Stimulated activated CD4-positive, alpha-beta T cell treated with anti-CD3 and anti-CD28 coated beads, Interleukin-15, amount 100 ng/mL, for 24 hours (primary cell): Measurements from ENCODE around the gene CLN5.
A peak's percentile ranks its signal among the peaks of the same experiment; 100 is the strongest.
"Not testable (repeated sequence)": the region's sequence is repeated elsewhere in the genome, so short reads cannot be mapped to it uniquely, and the experiment has no call there.

Experiments used
- DNase-seq: peaks from one replicate; pipeline ENCODE4 v3.0.0-alpha.2; 2020

The CLN5 gene

DNA sequence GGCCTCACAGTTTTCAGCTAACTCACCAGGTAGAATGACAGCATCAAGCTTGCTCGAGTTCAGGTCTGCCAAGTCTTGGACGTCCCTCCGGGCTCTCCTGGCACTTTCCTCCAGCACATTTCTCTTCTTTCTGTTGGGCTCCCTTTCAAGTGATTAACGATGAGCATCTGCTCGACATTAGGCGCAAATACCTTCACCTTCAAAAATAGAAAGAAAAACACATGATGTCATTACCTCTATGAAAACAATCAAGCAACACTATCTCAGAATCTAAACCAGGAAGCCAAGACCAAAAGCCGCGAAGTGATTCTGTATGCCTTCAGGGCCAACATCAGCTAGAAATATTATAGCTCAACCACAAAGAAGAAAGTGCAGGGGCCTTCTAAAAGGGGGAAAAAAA, 15.4 kb upstream of the CLN5 start:
- no peak for DNase-seq

DNA sequence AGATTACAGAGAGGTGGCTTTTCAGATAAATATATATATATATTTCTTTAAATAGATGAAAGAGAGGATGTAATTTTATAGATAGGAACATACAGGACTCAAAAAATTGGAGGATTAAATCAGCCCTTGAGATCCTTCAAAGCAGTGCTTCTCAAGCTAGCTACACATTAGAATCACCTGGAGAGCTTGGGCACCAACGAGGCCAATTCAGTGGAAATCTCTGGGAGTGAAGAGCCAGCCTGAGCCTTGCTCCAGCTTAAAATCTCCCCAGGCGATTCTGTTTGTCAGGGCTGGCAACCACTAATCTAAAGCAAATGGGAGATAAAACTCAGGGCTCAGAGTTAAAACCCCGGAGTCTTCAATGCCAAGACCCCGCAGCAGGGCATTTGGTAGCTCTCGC, 15.0 kb upstream of the CLN5 start:
- DNase-seq = no peak

GRCh38 chr13:76980075-76980718, 11.7 kb upstream of the CLN5 start:
- peak; percentile 90 for DNase-seq

GRCh38 chr13:76982061-76982460, 9.8 kb upstream of the CLN5 start:
- DNase-seq = no peak

- DNase-seq = no peak
Measured at GRCh38 chr13:76983676-76984075, 8.2 kb upstream of the CLN5 start.

- DNase-seq = peak; percentile 78
Measured at GRCh38 chr13:76991432-76991795, 467 bp upstream of the CLN5 start.

- DNase-seq = peak; percentile 21
Measured at GRCh38 chr13:76992548-76993001, 694 bp downstream of the CLN5 start.

GRCh38 chr13:76993021-76993420, 1.1 kb downstream of the CLN5 start:
- DNase-seq = no peak

GRCh38 chr13:76993473-76993872, 1.6 kb downstream of the CLN5 start:
- DNase-seq = no peak

DNA sequence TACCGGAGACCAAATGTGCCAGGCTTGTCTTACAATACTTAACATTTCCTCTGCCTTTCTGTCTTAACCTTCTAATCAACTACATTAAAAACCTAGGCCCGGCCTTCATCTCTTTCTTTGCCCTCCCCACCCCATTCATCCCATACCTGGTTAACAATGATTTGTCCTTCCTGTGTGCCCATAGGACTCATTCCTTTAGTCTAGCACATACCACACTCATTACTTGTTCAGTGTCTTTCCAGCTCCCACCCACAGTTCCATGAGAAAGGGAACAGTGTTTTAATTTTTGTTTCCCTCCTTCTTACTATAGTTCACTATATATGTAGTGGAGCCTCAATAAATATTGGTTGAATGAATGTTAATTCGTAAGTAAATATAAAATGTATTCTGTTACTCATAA, 2.4 kb downstream of the CLN5 start:
- DNase-seq = no peak

DNA sequence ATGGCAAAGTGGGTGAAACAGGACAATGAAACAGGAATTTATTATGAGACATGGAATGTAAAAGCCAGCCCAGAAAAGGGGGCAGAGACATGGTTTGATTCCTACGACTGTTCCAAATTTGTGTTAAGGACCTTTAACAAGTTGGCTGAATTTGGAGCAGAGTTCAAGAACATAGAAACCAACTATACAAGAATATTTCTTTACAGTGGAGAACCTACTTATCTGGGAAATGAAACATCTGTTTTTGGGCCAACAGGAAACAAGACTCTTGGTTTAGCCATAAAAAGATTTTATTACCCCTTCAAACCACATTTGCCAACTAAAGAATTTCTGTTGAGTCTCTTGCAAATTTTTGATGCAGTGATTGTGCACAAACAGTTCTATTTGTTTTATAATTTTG, 8.6 kb downstream of the CLN5 start:
- DNase-seq = no peak

DNA sequence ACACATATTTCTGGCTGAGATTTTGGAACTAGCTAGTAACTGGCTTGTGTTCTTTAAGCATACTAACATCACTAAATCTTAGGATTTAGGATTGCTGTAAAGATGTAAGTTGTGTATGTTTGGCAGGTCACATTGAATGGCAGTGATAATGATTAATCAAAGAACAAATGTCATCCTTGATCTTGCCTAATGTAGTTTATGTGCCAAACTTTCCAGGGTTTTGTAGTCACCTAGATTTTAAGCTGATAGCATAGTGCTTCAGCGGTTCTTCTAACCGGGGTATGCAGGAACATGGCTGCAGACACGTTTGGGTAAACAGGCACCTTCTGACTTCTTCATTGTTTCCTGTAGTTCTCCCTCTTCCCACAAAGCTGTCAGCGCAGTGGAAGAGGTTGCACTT, 9.7 kb downstream of the CLN5 start:
- DNase-seq = no peak

- DNase-seq = no peak
Measured at GRCh38 chr13:77001963-77002587, 10.2 kb downstream of the CLN5 start.

GRCh38 chr13:77002590-77003190, 10.8 kb downstream of the CLN5 start:
- DNase-seq = no peak

DNA sequence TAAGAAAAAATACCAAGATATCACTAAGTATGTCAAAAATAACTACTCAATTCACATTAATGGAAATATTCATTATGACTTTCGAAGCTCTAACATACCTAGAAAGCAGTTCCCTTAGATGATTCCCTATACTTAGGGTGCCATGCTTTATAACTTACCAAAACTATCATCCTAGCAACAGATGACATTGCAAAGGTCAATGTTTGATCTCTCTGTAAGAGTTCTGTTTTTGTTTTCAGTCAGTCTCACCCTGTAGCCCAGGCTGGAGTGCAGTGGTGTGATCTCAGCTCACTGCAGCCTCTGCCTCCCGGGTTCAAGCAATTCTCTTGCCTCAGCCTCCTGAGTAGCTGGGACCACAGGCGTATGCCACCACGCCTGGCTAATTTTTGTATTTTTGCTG, 16.5 kb downstream of the CLN5 start:
- not testable (repeated sequence) for DNase-seq

- peak; percentile 19 for DNase-seq
Measured at GRCh38 chr13:77009011-77009410, 17.1 kb downstream of the CLN5 start.

DNA sequence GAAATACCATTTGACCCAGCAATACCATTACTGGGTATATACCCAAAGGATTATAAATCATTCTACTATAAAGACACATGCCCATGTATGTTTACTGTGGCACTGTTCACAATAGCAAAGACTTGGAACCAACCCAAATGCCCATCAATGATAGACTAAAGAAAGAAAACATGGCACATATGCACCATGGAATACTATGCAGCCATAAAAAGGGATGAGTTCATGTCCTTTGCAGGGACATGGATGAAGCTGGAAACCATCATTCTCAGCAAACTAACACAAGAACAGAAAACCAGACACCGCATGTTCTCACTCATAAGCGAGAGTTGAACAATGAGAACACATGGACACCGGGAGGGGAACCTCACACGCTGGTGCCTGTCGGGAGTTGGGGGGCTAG, 17.8 kb downstream of the CLN5 start:
- DNase-seq = not testable (repeated sequence)

DNA sequence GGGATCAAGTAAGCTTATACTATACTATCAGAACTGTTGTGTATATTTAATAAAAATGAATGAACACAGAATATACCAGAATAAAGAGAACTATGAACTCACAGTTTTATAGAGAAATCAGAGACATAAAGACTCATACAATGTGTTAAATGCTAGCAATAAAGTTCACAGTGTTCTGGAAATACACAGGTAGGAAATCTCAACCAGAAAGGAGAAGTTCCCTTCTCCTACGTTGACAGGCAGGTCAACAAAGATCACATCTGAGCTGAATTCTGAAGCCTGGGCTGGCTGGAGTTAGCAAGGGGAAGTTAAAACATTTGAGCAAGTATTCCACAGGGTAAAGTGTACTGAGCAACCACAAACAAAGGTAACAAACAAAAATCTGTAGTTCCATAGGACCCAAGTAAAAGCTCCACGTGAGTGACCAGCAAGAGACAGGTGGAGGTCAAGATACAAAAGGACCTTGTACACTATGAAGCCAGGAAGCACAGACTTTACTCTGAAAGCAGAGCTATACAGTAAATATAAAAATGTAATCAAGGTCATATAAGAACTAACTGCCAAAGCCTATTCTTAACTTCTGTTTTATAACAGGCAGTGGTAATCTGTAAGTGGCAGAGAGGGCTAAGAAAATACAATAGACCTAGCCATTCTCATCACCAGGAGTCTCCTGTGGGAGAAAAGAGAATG, 22.1 kb downstream of the CLN5 start:
- DNase-seq = no peak

DNA sequence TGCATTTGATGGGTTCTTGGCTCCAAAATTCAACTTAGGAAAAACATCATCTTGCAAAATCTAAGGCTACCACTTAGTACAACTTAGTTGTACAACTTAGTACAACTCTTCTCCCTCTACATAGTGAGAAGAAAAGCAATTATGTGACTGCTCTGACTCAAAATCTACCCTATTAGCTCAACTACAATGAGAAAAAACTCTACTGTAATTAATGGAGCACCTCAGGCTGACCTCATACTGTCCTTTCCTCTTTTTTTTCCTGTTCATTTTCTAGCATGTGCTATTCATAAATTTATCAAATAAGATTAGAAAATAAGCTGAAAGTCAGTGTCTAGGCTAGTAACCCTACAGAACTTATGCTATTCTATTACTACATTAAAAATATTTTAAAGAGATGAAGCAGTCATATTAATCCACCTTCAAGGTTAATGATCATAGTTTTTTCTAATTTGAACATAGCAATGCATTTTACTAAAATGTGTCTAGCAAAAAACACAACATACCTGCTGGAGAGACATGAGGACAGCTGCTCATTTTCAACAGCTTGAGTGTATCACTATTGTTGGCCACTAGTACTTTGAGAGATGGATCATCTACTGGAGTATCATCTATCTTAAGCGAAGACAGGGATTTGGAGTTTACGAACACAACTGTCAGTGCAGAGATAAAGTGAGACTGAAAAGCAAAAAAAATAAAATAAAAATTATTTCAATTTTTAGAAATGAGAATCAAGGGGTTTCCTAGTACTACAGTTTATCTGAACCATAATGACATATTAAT, 23.2 kb downstream of the CLN5 start:
- DNase-seq = no peak

DNA sequence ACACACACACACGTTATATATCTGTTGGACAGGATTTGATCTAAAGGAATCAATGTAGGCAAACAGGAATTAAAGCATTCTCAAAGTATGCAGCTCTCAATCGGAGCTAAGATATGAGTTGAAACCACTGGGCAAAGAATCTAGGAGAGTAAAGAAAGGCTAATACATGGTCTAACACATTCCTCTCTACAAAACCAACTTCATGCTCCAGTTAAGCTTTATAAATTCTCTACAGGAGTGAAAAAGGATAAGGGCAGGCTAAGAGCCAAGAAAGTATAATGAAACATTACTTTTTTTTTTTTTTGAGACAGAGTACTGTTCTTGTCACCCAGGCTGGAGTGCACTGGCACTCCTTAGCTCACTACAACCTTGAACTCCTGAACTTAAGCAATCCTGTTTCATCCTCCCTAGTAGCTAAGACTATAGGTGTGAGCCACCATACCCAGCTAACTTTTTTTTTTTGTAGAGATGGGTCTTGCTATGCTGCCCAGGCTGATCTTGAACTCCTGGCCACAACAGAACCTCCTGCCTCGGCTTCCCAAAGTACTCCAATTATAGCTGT, 24.5 kb downstream of the CLN5 start:
- no peak for DNase-seq

GRCh38 chr13:77016888-77017623, 25.2 kb downstream of the CLN5 start:
- no peak for DNase-seq

DNA sequence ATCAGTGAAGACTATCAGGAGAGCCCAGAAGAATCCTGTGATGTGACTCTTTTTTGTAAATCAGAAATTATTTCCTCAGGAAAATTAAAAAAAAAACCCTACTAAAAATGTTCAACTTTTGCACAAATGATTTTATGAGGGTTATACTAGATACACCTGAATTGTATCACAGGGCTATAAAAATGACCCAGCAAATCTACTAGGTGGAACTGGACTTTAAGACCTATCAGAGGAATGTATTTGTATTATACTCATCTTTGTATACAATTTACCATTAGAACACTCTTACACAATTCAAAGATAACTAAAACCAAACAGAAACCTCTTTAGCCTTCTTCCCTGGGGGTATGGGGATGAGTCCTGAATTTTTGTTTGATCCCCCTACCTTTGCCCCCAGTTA, 27.9 kb downstream of the CLN5 start:
- DNase-seq = no peak
